Measurements from ENCODE around the gene COBL. TPM values are rescaled to one million over a fixed set of nuclear protein-coding genes. Genes with fewer than 3 reads are reported as not detected.

The COBL gene
- total and polyA plus RNA-seq, 10 of the 15 experiments (the other 5 are each of a cell fraction or from before 2014, with no cell fraction given) = 0.21 TPM; not detected in 9

DNA sequence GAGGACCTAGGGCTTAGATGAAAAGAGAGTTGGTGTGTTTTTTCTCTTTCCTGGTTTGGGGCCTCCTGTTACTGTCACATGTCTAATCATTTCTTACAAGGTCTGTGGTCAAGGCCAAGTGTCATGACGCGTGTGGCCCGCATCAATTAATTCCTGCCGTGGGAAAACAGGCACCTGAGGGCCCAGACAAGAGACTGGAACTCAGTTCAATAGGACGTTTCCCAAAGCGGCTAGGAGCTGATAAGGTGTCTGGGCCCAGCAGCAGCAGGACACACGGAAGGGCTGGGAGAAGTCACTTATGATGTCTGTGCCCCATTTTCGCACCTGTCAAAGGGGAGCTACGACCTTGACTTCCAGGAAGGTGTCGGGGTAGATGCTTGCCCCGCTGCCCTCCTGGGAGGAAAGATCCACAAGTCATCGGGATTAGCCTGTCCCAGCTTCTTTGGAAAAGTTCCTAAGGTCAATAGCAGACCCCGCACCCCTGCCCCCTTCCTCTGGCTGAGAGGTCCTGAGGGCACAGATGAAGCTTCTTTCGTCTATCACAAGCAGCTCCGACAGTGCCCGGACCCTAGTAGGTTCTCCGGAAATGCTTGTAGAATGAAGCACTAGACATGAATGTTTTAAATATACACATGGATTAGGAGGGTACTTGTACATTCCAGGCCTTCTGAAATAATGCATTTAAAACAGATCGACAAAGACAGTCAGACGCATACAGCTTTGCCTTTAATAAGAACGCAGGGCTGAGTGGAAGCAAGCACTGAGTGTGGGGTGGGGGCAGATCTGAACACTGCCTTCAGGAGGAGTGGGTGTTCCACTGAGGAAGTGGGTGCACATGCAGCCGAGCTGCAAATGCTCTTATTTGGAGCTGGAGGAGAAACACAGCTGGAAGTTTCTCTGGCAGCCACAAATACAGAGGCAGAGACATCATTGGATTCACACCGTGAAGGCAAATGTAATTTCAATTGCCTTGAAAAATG is 296.4 kb downstream of the COBL start (continued):
- TF ChIP-seq, protein P1, sequence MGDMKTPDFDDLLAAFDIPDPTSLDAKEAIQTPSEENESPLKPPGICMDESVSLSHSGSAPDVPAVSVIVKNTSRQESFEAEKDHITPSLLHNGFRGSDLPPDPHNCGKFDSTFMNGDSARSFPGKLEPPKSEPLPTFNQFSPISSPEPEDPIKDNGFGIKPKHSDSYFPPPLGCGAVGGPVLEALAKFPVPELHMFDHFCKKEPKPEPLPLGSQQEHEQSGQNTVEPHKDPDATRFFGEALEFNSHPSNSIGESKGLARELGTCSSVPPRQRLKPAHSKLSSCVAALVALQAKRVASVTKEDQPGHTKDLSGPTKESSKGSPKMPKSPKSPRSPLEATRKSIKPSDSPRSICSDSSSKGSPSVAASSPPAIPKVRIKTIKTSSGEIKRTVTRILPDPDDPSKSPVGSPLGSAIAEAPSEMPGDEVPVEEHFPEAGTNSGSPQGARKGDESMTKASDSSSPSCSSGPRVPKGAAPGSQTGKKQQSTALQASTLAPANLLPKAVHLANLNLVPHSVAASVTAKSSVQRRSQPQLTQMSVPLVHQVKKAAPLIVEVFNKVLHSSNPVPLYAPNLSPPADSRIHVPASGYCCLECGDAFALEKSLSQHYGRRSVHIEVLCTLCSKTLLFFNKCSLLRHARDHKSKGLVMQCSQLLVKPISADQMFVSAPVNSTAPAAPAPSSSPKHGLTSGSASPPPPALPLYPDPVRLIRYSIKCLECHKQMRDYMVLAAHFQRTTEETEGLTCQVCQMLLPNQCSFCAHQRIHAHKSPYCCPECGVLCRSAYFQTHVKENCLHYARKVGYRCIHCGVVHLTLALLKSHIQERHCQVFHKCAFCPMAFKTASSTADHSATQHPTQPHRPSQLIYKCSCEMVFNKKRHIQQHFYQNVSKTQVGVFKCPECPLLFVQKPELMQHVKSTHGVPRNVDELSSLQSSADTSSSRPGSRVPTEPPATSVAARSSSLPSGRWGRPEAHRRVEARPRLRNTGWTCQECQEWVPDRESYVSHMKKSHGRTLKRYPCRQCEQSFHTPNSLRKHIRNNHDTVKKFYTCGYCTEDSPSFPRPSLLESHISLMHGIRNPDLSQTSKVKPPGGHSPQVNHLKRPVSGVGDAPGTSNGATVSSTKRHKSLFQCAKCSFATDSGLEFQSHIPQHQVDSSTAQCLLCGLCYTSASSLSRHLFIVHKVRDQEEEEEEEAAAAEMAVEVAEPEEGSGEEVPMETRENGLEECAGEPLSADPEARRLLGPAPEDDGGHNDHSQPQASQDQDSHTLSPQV (IDR thresholded peaks at IDR 0.05) = no peak
- TF ChIP-seq MTA2 (IDR thresholded peaks at IDR 0.05; ENCODE audit: low read depth) (no peak), GABPA (IDR thresholded peaks at IDR 0.05; ENCODE audit: low read depth) (no peak), SUZ12 (IDR thresholded peaks at IDR 0.05; ENCODE audit: unreplicated experiment) (no peak), FOXK2 (IDR thresholded peaks at IDR 0.05) (no peak), LARP7 (IDR thresholded peaks at IDR 0.05) (no peak), KLF5 (IDR thresholded peaks at IDR 0.05; ENCODE audit: partially characterized antibody) (no peak), NFIC (IDR thresholded peaks at IDR 0.05; ENCODE audit: low read depth, low read length) (no peak), EZH2 (IDR thresholded peaks at IDR 0.05; ENCODE audit: borderline replicate concordance, control insufficient read depth, low read depth, low read length) (no peak)

All from GM12878 (cell line).